Natural killer cell treated with Interleukin-12 subunit alpha and Interleukin-12 subunit beta and Interleukin-15 and Interleukin-18, amount 100 ng/mL, for 72 hours (primary cell): ENCODE results near the gene IL1R2. TPM values are rescaled to one million over a fixed set of nuclear protein-coding genes. Genes with fewer than 3 reads are reported as not detected.

Experiments used
- ATAC-seq, 2 donors: fragments of 150-1000 bp; cut with Tn5 transposase in 1 of 2; sonication (Bioruptor Pico), chemical (Tn5 transposase) in 1 of 2; 2 replicates each; pipeline ENCODE4 v1.10.0; 2021
- DNase-seq: peaks from one replicate; pipeline ENCODE4 v3.0.0; 2022; ENCODE audit warnings: low spot score
- H3K27ac Mint-ChIP-seq, 2 donors: 1 replicate in 1 of 2; 2 replicates in 1 of 2; pipeline ENCODE4 v1.8.0; 2022; ENCODE audit warnings: mixed read lengths in 2 of 2, mild to moderate bottlenecking in 1 of 2, moderate library complexity in 1 of 2
- H3K27me3 Mint-ChIP-seq, 2 donors: 1 replicate in 1 of 2; 2 replicates in 1 of 2; pipeline ENCODE4 v1.8.0; 2022; ENCODE audit warnings: mixed read lengths in 2 of 2
- H3K36me3 Mint-ChIP-seq: one replicate; pipeline ENCODE4 v1.8.0; 2022; ENCODE audit warnings: mixed read lengths
- H3K4me1 Mint-ChIP-seq, 2 donors: 1 replicate in 1 of 2; 2 replicates in 1 of 2; pipeline ENCODE4 v1.8.0; 2022; ENCODE audit warnings: low read depth in 2 of 2, mixed read lengths in 2 of 2, mild to moderate bottlenecking in 1 of 2
- H3K4me3 Mint-ChIP-seq: one replicate; pipeline ENCODE4 v1.8.0; 2022; ENCODE audit warnings: mixed read lengths
- H3K9me3 Mint-ChIP-seq: 2 replicates; pipeline ENCODE4 v1.8.0; 2022; ENCODE audit warnings: mixed read lengths
- total RNA-seq, 2 donors: library from RNA; stranded (reverse); gene quantifications; one replicate each; pipeline ENCODE4 v1.2.3, GENCODE V29; 2022

Gene IL1R2
- total RNA-seq, 2 donors from 2014 or later: not detected

DNA sequence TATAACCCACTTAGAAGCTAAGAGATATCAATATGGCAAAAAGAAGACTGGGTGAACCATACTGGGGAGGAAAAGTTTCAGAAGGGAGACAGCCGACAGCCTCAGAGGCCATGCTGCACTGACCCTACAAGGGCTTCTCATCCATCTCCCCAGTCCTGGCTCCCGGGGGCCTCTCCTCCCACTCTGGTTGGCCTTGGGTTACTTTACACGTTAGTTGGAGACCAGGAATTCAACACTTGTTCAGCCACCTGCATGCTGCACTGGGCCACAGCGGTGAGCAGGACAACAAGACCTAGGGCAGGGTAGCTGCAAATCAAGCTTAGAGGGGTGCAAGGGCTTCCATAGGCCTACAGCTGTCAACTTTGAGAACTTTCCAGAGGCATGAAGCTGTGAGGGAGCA is 28.6 kb upstream of the IL1R2 start:
- H3K9me3 Mint-ChIP-seq: no peaks in the 10 kb centered on the region
- peaks cover 8 to 22% of the 10 kb centered on the region in 2 donors for H3K27me3 Mint-ChIP-seq
- peaks cover 1% of the 10 kb centered on the region for H3K36me3 Mint-ChIP-seq
- no peak overlapping the region for H3K4me3 Mint-ChIP-seq
- no peaks in the 10 kb centered on the region for H3K4me1 Mint-ChIP-seq
- DNase-seq (no peak), ATAC-seq (no peak)
- H3K27ac Mint-ChIP-seq: no peak overlapping the region

DNA sequence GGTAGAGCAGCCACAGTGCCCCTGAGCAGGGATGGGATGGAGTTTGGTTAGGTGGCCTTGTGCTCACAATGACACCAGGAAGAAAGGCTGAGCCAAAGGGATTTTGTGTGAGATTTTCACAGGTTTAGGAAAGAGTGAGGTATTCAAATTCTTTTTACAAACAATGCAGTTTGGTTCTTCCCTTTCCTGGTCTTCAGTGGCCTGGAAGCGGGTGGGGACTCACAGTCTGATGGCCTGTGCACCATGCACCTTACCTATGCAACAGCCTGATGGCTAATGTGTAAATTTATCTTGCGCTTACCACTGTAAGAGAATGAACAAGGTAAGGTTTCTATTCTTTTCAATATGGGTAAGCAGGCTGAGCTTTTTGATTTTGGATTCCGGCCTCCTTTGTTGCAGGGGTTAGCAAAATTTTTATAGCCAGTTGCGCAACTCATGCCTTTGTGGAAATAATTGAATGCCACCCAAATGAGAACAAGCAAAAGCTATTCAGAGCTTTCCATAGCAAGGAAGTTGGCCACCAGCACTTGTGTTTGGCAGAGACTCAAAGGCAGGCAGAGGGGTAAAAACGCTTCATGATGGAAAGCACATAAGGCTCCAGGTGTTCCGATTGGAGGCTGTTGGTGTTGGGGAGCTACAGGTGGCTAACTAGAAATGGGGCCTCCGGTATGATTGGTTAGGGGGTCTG is 23.8 kb upstream of the IL1R2 start:
- ATAC-seq (no peak), DNase-seq (no peak)
- Mint-ChIP-seq H3K9me3 (peaks cover 9% of the 10 kb centered on the region), H3K27me3 (peaks cover 37 to 43% of the 10 kb centered on the region in 2 donors), H3K36me3 (peaks cover 27% of the 10 kb centered on the region), H3K27ac (no peak overlapping the region), H3K4me3 (no peak overlapping the region), H3K4me1 (peaks cover 5 to 6% of the 10 kb centered on the region in 2 donors)

DNA sequence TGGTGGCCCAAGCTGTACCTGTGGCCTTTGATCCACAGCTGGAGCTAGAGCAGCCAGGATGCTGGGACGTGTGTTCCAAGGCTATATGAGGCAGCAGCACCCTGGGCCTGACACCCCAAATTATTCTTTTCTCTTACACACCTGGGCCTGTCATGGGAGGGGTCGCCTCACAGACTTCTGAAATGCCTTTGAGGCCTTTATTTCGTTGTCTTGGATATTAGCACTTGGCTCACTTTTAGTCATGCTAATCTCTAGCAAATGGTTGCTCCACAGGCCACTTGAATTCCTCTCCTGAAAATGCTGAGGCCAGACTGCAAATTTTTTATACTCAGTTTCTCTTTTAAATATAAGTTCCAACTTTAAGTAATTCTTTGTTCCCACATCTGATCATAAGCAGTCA is 22.0 kb upstream of the IL1R2 start:
- Mint-ChIP-seq H3K36me3 (peaks cover 27% of the 10 kb centered on the region), H3K27me3 (peaks cover 47 to 53% of the 10 kb centered on the region in 2 donors), H3K4me1 (peaks cover 16 to 17% of the 10 kb centered on the region in 2 donors), H3K4me3 (no peak overlapping the region), H3K27ac (no peak overlapping the region), H3K9me3 (peaks cover 9% of the 10 kb centered on the region)
- no peak for DNase-seq
- ATAC-seq: no peak

DNA sequence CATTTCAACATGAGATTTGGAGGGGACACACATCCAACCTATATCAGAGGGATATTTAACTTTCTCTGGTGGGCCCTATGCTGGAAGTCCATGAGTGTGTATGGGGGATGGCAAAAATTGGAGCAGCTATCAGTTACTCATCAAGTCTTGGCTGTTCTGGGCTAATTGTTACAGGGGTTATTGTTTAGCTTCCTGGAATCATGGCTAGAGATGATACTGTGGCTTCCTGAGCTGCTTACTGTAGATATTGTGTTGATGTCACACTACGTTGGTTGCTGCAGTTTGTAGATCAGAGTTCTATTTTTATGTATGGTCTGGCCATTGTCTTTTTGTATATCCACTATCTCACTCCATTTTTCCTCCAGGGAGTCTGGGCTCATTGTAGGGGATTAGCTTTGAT is 20.9 kb upstream of the IL1R2 start:
- Mint-ChIP-seq H3K27ac (no peak overlapping the region), H3K4me3 (no peak overlapping the region), H3K9me3 (peaks cover 9% of the 10 kb centered on the region), H3K27me3 (peaks cover 46 to 56% of the 10 kb centered on the region in 2 donors), H3K36me3 (peaks cover 27% of the 10 kb centered on the region), H3K4me1 (peaks cover 16 to 17% of the 10 kb centered on the region in 2 donors)
- ATAC-seq (no peak), DNase-seq (no peak)

DNA sequence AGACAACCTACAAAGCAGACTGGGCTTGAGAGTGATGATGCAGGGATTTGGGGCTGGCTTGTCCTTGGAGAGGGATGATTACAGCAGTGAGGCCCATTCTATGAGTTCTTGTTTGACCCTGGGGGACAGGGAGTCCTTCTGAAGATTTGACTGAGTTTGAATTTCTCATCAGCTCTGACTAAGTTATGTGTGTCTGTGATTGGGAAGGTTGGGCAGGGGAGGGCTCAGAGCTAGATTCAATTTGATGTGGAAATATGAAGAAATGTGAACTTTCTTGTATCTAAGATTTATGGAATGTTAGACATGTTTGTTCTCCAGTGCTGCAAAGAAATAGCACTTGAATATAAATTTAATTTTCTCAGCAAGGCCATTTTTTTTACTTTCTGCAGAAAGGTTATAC is 19.9 kb upstream of the IL1R2 start:
- peaks cover 9% of the 10 kb centered on the region for H3K9me3 Mint-ChIP-seq
- DNase-seq (no peak), ATAC-seq (no peak)
- peaks cover 27% of the 10 kb centered on the region for H3K36me3 Mint-ChIP-seq
- no peak overlapping the region for H3K4me3 Mint-ChIP-seq
- no peak overlapping the region for H3K27ac Mint-ChIP-seq
- peaks cover 16 to 17% of the 10 kb centered on the region in 2 donors for H3K4me1 Mint-ChIP-seq
- H3K27me3 Mint-ChIP-seq: peaks cover 48 to 59% of the 10 kb centered on the region in 2 donors

DNA sequence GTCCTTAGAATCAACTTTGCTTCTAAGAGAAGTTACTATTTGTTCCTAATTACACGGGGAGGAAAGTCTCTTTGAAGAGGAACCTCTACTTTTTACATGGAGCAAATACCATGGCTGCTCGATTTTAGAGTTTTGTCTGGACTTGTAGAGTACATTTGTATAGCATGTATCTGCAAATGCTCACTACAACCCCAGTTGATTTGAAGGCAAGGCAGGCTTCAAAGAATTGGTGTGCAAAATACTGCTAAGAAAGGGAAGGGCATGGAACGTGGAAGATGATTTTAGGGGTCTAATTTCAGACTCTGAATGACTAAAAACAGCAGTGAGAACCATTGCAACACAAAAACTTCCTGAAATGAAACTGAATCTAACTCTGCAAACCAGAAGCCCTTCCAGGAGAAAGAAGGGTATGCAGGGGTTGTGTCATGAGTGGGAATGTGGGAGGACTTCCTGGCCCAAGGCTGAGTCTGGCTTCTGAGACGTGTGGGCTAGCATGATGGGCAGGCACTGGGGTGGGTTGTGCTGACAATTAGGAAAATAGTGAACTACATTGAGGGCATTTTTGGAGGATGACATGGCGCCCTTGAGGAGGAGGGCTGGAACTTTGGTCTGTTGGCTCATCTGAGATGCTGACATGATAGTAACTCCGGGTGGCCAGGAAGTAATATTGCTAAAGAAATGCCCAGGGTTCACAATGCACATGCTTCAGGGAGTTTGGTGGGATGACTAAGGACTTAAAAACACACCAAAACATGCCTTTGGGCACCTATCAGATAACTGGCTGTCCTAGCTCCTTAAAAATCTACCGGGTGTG is 18.9 kb upstream of the IL1R2 start:
- H3K4me3 Mint-ChIP-seq: peak overlapping the region; percentile 32
- DNase-seq (no peak), ATAC-seq (peak; percentile 31 to 52)
- peak overlapping the region in 1 of 2 donors; percentile 21 for H3K27ac Mint-ChIP-seq
- peaks cover 9% of the 10 kb centered on the region for H3K9me3 Mint-ChIP-seq
- peaks cover 48 to 60% of the 10 kb centered on the region in 2 donors for H3K27me3 Mint-ChIP-seq
- H3K4me1 Mint-ChIP-seq: peaks cover 16 to 17% of the 10 kb centered on the region in 2 donors
- H3K36me3 Mint-ChIP-seq: peaks cover 27% of the 10 kb centered on the region

DNA sequence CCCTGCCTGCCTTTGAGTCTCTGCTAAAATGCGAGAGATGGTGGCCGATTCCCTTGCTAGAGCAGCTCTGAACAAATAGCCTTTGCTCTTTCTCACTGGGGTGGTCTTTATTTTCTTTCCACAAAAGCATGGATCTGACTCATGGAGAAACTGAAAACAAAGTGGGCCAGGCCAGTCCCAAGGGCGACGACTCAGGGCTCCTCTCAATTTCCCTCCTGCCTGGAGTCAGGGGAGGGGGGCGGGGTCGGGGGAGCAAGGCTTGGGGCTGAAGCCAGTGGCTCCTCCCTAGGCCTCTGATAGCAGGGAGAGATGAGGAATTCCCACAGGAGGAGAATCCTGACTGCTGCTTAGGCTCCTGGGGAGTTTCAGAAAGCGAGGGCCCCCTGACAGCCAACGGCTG is 17.1 kb upstream of the IL1R2 start:
- DNase-seq (no peak), ATAC-seq (no peak)
- H3K9me3 Mint-ChIP-seq: peaks cover 9% of the 10 kb centered on the region
- no peak overlapping the region for H3K4me3 Mint-ChIP-seq
- H3K27me3 Mint-ChIP-seq: peaks cover 49 to 59% of the 10 kb centered on the region in 2 donors
- H3K27ac Mint-ChIP-seq: no peak overlapping the region
- peaks cover 16 to 17% of the 10 kb centered on the region in 2 donors for H3K4me1 Mint-ChIP-seq
- H3K36me3 Mint-ChIP-seq: peaks cover 27% of the 10 kb centered on the region

DNA sequence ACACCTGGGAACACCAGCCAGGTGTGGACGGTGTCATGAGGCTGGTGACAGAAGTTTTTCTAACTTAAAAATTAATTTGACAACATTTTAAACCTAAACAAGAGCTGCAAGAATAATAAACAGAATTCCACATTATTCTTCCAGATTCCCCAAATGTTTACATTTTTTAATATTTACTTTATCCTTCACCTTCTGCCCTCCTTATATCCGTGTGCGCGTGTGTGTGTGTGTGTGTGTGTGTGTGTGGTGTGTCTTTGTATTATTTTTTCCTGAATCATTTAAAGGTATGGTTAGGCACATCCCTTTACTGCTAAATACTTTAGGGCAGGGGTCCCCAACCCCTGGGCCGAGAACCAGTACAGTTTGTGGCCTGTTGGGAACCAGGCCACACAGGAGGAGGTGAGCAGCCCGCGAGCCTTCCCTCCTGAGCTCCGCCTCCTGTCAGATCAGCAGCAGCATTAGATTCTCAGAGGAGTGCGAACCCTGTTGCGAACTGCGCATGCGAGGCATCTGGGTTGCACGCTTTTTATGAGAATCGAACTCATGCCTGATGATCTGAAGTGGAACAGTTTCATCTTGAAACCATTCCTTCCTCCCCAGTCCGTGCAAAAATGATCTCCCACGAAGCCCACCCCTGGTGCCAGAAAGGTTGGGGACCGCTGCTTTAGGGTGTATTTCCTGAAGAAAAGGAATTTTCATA is 16.4 kb upstream of the IL1R2 start:
- H3K36me3 Mint-ChIP-seq: peaks cover 20% of the 10 kb centered on the region
- DNase-seq (no peak), ATAC-seq (no peak)
- peaks cover 16 to 17% of the 10 kb centered on the region in 2 donors for H3K4me1 Mint-ChIP-seq
- H3K4me3 Mint-ChIP-seq: no peak overlapping the region
- H3K27me3 Mint-ChIP-seq: peaks cover 52% of the 10 kb centered on the region in 2 donors
- H3K27ac Mint-ChIP-seq: no peak overlapping the region
- H3K9me3 Mint-ChIP-seq: peaks cover 7% of the 10 kb centered on the region

DNA sequence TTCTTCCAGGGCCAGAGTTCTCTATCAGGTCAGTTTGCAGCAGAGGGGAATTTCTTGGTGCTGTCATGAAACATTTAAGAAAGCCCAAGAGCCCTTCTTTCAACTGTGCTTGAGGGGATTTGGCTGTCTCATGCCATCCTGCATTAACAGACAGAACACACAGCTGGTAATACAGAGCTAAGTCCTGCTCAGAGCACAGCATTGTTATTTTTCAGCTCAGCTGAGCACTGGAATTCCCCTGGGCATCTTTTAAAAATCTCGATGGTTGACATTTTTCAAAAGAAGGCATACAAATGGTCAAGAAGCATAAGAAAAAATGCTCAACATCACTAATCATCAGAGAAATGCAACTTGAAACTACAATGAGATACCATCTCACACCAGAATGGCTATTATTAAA is 14.9 kb upstream of the IL1R2 start:
- H3K4me3 Mint-ChIP-seq: no peak overlapping the region

DNA sequence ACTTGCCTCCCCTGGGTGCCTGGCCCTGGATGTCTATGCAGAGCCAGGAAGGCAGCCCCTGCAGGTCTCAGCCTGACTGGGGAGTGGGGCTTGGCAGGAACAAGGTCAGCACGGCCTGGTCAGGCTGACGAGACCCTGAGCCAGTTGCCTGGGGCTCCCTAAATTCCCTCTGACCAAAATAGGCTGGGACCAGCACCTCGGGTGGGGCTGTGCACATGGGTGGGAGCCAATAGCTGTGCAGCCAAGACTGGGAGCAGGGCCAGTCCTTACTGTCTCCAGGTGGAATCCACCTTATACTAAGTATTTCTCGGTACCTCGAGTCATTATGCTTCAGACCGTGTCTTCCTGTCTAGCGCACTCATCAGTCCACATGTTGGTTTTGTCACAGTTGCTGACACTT is 11.4 kb upstream of the IL1R2 start:
- Mint-ChIP-seq H3K4me1 (peaks cover 13 to 20% of the 10 kb centered on the region in 2 donors), H3K36me3 (no peaks in the 10 kb centered on the region), H3K27ac (no peak overlapping the region), H3K27me3 (peaks cover 28 to 36% of the 10 kb centered on the region in 2 donors), H3K9me3 (no peaks in the 10 kb centered on the region), H3K4me3 (no peak overlapping the region)
- no peak for ATAC-seq
- no peak for DNase-seq

More for the DNA sequence above, 14.9 kb upstream of the IL1R2 start:
- Mint-ChIP-seq H3K36me3 (peaks cover 9% of the 10 kb centered on the region), H3K9me3 (no peaks in the 10 kb centered on the region), H3K27me3 (peaks cover 48 to 50% of the 10 kb centered on the region in 2 donors), H3K4me1 (peaks cover 22 to 24% of the 10 kb centered on the region in 2 donors), H3K27ac (no peak overlapping the region)
- DNase-seq (no peak), ATAC-seq (no peak)

DNA sequence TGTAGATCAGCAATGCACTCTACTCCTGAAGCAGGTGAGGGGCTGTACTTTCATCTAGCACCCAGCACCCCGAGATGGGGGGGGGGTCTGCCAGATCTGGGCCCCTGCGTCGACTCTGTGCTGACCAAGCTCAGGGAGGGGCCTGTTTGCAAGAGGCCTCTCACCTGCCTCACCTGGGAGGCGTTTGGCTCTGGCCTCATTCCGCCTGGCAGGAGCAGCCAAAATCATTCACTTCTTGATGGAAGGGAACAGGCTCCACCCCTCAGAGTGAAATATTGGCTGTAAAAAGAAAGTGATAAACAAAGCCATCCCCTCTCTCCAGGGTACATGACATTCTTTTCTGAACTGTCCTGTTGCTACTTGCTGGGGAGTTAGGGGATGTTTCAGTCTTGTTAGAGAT is 10.7 kb upstream of the IL1R2 start:
- Mint-ChIP-seq H3K4me1 (peaks cover 17 to 24% of the 10 kb centered on the region in 2 donors), H3K9me3 (no peaks in the 10 kb centered on the region), H3K27me3 (peaks cover 26 to 35% of the 10 kb centered on the region in 2 donors), H3K36me3 (no peaks in the 10 kb centered on the region), H3K4me3 (no peak overlapping the region), H3K27ac (no peak overlapping the region)
- DNase-seq (no peak), ATAC-seq (no peak)

DNA sequence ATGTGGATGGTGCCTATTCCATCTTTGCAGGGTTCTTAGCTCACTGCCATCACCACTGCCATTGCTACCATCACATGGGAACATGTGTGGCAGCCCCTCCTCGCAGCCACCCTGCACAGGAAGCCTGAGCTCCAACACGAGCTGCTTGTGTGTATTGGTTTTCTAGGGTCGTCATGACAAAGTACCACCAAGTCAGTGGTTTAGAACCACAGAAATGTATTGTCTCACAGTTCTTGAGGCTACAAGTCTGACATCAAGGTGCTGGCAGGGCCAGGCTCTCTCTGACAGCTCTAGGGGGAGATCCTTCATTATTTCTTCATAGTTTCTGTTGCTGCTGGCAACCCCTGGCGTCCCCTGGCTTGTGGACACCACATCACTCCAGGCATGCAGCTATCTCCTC is 10.3 kb upstream of the IL1R2 start:
- peaks cover 22 to 31% of the 10 kb centered on the region in 2 donors for H3K27me3 Mint-ChIP-seq

DNA sequence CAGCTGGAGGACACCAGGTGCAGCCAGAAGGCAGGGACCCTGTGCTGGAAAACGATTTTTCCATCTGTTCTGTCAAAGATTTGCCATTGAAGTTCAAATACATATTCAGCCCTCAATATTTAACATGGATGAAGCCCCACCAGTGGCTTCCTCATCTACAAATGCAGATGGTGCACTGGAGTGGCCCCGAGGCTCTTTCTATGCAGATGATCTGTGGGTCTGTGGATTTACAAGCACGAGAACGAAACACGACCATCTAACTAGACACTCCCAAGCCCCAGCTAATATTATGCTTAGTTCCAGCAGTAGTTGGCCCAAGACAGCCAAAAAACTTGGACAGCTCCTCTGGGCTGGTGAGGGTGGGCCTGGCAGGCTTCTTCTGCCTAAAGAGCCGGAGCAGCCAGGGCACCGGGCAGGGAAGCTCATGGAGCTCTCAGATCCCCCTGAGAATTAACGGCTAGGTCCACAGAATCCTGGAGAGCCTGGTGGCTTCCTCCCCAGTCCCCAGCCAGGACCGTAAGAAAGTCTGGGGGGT is 9.2 kb upstream of the IL1R2 start:
- H3K4me3 Mint-ChIP-seq: no peak overlapping the region
- H3K27ac Mint-ChIP-seq: no peak overlapping the region
- no peak for ATAC-seq
- no peaks in the 10 kb centered on the region for H3K9me3 Mint-ChIP-seq
- H3K27me3 Mint-ChIP-seq: peaks cover 19 to 25% of the 10 kb centered on the region in 2 donors
- H3K36me3 Mint-ChIP-seq: no peaks in the 10 kb centered on the region
- peaks cover 30 to 38% of the 10 kb centered on the region in 2 donors for H3K4me1 Mint-ChIP-seq
- DNase-seq: no peak

More for the DNA sequence above, 10.3 kb upstream of the IL1R2 start:
- DNase-seq (no peak), ATAC-seq (peak in 1 of 2 donors; percentile 15)
- Mint-ChIP-seq H3K4me3 (no peak overlapping the region), H3K9me3 (no peaks in the 10 kb centered on the region), H3K4me1 (peaks cover 21 to 29% of the 10 kb centered on the region in 2 donors), H3K27ac (no peak overlapping the region), H3K36me3 (no peaks in the 10 kb centered on the region)
